HTERT RPE-1 (cell line): ENCODE results near the gene WDR26.
"Not testable (repeated sequence)": the region's sequence is repeated elsewhere in the genome, so short reads cannot be mapped to it uniquely, and the experiment has no call there.

ENCODE experiments used
- in situ Hi-C: fragments of 300-500 bp; cut with MboI; formaldehyde crosslinking; loops from 4 replicates; pipeline ENCODE4 v1.14.3; 2020; ENCODE audit warnings: low sequenced_read_pairs

Gene WDR26

GRCh38 chr1:224435318-224435763 is 744 bp upstream of the WDR26 start:
- in situ Hi-C loops, result no loop called here

DNA sequence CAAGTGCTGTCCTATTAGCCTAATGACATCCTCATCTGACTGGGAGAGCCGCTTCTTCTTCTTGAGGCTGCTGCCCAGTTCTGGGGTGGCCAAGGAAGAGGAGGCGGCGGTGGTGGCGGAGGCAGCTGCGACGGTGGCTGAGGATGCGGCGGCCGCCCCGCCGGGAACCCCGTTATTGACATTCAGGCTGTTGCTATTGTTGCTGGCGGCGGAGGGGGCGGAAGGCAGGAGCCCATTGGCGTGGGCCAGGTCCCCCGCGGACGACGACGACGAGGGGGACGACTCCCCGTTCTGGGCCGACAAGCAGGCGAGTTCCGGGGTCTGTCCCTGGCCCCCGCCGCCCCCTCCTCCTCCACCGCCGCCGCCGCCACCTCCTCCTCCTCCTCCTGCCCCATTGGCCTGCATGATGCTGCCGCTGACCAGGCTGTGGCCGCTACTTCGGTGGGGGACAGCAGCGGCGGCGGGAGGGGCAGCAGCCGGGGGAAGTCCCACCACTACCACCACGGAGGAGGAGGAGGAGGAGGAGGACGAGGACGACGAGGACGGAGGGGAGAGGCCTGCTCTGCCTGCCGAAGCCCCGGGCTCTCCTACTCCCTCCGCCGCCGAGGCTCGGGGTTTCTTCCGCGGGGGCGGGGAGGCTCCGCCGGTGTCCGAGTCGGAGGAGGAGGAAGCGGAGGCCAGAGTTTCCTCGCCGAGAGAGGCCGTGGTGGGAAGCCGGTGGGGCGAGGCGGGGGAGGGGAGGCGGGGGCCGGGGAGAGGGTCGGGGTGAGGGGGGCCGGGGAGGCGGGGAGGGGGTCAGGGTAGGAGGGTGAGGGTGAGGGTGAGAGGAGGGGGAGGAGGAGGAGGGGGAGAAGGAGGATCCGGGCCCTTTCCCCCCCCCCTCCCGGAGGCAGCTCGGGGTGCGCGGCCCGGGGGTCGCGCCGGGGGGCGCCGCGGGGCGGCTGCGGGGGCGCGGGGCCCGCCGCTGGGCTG is 610 bp downstream of the WDR26 start:
- in situ Hi-C loops, result no loop called here

DNA sequence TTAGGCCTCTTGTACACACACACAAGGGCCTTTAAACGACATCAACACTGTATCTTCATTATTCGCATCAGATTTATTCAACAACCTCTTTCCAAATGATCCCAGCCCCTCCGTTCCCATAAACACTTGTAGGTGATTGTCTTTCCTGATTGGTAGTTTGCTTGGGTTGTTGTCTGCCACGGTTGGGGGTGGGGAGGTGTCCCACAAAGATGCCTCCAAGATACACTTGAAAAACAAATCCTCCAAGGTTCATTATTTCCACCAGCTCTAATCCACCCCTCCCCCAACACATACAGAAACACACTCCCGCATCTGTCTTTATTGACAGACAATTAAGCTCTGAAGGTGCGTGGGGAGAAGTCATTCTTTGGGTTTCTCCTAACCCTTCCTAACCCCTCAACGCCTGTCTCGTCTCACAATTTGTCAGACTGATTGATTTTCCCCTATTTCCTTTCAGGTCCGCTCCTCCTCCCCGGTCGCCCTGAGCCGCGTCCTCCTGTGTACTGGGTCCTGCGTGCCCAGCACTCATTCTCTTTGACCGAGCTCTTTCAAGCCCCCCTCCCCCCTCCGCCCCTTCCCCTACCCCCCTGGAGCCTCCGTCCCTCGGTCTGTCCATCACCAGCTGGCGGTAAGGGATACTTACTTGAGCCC is 1.4 kb downstream of the WDR26 start:
- in situ Hi-C loops, result no loop called here

- in situ Hi-C loops, result no loop called here
These were observed 1.9 kb downstream of the WDR26 start for GRCh38 chr1:224432672-224433040.

- in situ Hi-C loops, result no loop called here
These were observed 2.5 kb downstream of the WDR26 start for GRCh38 chr1:224432146-224432545.

GRCh38 chr1:224431726-224432125 is 2.9 kb downstream of the WDR26 start:
- in situ Hi-C loops, result no loop called here

DNA sequence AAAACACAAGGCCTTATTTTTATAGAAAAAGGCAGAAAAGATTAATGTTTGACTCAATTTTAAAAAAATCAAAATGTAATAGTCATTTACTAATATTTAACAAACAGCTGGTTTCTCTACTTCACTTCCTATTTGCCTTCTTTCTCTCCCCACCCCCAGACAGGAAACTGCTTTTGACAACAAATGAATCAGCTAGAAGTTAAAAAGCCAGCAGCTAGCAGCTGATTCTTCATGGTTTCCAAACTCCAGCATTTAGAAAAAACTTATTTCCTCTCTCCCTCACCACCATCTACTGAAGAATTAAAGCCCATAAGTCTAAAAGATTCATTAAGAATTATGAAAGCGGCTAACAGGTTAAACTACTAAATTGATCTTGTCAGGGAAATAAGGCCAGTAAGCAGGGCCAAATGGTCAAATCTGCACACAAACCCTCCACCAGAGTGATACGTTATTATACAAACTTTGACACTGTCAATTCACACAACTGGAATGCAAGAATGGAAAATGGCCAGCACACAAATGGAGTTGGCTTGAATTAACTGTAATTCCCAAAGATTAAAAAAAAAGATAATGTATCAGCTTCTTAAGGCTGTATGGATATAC is 4.0 kb downstream of the WDR26 start:
- in situ Hi-C loops, result no loop called here

- in situ Hi-C loops, result no loop called here
These were observed 4.8 kb downstream of the WDR26 start for GRCh38 chr1:224429616-224430326.

DNA sequence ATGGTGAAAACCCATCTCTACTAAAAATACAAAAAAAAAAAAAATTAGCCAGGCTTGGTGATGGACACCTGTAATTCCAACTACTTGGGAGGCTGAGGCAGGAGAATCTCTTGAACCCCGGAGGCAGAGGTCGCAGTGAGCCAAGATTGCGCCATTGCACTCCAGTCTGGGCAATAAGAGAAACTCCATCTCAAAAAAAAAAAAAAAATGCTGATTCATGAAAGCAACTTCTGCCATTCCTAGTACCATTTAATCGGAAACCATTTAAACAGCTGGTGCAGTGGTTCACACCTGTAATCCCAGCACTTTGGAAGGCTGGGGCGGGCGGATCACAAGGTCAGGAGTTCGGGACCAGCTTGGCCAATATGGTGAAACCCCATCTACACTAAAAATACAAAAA is 5.9 kb downstream of the WDR26 start:
- in situ Hi-C loops, result not testable (repeated sequence)

GRCh38 chr1:224427346-224427745 is 7.3 kb downstream of the WDR26 start:
- in situ Hi-C loops, result no loop called here

DNA sequence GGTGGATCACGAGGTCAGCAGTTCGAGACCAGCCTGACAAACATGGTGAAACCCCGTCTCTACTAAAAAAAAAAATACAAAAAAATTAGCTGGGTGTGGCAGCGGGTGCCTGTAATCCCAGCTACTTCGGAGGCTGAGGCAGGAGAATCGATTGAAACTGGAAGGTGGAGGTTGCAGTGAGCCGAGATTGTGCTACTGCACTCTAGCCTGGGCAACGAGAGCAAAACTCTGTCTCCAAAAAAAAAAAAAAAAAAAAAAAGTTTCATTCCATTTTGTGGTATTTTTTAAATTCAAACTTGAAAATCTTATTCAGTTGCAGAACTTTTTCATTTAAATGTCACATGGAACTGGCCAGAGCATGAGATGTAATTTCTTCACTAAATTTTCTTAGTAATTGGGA is 7.7 kb downstream of the WDR26 start:
- in situ Hi-C loops, result not testable (repeated sequence)

DNA sequence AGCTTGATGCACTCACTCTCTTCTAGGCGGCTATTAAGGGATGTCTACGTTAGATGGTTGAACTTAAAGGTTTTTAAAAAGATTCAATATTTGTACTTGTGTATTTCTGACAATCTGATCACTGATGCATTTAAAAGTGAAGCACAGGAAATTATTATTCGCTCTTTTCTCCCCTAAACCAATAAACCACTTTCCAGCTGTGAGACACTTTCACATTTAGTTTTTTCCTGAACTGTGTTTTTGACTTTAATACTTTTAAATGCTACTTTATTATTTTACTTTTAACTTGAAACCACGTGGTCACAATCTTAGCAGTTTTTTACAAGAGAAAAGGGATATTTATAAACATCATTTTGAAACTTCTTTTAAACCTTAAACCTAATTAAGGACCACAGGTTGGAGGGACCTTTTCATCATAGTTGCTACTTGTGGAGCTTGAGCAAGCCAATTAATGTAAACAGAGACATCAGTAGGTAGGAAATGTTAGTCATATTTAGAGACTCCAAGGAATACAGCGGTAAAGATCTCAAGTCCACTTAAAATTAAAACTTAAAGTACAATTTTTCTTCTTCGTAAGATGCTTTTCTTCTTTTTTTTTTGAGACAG is 9.2 kb downstream of the WDR26 start:
- in situ Hi-C loops, result no loop called here

DNA sequence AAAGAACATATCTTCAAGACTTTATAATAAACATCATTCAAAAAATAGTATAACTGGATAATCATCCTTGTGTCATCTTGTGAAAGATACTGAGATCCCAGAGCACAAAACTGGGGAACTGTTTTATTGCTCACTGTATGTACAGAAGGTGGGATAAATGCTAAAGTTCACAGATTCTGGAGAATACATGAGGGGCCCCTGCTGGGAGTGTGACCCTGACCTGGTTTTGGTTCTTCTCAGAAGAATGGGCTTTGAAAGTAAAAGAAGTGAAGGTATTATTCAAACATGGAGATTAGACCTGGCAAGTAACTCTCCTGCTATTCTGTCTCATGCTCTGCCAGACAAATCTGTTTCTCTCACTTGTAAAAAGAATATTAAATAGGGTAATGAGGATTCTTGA is 14.5 kb downstream of the WDR26 start:
- in situ Hi-C loops, result no loop called here

DNA sequence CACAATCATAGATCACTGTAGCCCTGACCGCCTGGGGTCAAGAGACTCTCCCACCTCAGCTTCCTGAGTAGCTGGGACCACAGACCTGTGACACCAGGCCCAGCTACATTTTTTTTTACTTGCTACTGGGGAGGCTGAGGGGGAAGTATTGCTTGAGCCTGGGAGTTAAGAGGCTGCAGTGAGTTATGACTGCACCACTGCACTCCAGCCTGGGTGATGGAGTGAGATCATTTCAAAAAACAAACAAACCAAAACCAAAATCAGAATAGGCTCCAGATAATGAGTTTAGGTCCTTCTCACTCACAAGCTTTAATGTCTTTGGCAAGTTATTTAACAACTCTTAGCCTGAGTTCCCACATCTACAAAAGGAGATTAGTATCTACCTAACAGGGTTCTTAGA is 22.8 kb downstream of the WDR26 start:
- in situ Hi-C loops, result no loop called here

DNA sequence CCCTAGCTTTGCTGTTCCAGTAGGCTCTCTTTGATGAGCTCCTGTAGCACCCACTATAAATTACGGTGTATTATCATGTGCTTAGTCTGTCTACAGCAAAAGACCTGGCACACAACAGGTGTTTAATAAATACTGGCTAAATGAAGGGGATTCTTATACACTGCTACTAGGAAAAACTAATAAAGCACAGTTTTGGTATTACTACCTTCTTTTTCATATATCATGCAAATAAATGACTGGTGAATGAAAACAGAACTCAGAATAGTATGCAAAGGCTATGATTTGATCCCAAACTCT is 26.4 kb downstream of the WDR26 start:
- in situ Hi-C loops, result no loop called here

DNA sequence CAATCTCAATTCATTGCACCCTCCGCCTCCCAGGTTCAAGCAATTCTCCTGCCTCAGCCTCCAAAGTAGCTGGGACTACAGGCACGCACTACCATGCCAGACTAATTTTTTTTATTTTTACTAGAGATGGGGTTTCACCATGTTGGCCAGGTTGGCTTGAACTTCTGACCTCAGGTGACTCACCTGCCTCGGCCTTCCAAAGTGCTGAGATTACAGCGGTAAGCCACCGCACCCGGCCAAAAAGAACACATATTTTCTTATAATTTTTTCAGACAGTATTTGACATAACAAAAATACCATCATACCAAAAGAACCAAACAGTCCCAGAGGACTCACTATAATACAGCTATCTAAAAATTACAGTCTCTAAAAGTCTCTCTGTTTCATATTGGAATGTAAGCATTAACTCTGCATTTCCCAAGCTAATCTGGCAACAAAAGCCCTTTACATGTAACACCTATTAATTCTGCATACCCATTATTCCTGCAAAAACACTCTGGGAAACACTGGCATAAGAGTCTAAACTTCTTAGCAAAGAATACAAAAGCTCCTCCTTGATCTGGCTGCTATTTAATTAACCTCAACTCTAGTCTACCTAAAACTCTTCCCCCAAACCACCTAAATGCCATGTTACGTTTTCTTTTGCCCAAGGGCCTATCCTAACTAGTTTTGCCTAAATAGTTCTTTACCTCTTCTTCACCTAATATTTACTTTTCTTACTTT is 26.9 kb downstream of the WDR26 start:
- in situ Hi-C loops, result no loop called here

GRCh38 chr1:224406216-224406615 is 28.4 kb downstream of the WDR26 start:
- in situ Hi-C loops, result no loop called here

DNA sequence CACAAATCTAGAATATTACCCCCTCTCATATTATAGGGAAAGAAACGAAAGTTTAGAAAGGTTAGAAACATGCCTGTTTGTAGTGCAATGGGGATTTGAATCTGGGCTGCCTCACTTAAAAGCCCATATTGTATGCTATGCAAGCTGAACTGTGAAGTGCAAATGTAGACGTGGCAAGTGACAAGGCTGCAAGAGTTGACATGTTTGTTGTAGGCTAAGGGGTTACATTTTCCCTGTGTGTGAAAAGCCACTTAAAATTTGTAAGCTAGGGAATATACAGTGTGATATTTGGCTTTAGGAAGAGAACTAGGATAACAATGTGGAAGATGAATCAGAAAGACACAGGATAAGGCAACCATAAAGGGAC is 29.0 kb downstream of the WDR26 start:
- in situ Hi-C loops, result no loop called here

DNA sequence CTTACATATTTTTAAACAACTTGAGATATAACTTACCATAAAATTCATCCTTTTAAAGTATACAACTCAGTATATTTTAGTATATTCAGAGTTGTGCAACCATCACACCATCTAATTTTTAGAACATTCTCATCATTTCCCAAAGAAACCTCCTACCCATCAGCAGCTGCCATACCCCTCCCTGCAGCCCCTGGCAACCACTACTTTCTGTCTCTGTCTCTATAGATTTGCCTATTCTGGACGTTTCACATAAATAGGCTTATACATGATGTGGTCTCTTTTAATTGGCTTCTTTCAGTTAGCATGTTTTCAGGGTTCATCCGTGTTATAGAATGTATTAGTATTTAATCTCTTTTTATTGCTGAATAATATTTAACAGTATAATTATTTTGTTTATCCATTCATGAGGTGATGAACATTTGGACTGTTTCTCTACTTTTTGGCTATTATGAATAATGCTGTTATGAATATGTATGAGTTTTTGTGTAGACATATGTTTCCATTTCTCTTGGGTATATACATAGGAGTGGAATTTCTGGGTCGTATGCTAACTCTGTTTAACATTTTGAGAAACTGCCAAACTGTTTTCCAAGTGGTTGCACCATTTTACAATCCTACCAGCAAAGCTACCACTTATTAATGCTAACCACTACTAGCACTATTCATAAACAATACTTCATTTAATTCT is 29.5 kb downstream of the WDR26 start:
- in situ Hi-C loops, result no loop called here
